GM12865 (cell line): Measurements from ENCODE around the gene PGM5.
"Not testable (repeated sequence)": the region's sequence is repeated elsewhere in the genome, so short reads cannot be mapped to it uniquely, and the experiment has no call there.

Experiments
- DNase-seq: peaks from one replicate; pipeline ENCODE4 v3.0.0; 2010; ENCODE audit warnings: low read depth
- H3K4me3 ChIP-seq: 2 replicates; pipeline ENCODE4 v1.5.1; 2011; ENCODE audit warnings: mild to moderate bottlenecking, low read depth, low read length, control low read depth

Gene PGM5

GRCh38 chr9:68356380-68357118 is at the start of gene PGM5:
Gene PGM5 (plus strand): TSS chr9:68356611. CDS start chr9:68357128, 517 bp downstream.
- not testable (repeated sequence) for DNase-seq
- peak within 1 kb of the TSS; percentile 33 for H3K4me3 ChIP-seq

- not testable (repeated sequence) for H3K4me3 ChIP-seq, DNase-seq
These were observed 49.3 kb upstream of the PGM5 start for GRCh38 chr9:68307127-68307526.

- H3K4me3 ChIP-seq, DNase-seq: not testable (repeated sequence)
These were observed 48.8 kb upstream of the PGM5 start for GRCh38 chr9:68307654-68308053.

GRCh38 chr9:68311208-68311607 is 45.2 kb upstream of the PGM5 start:
- DNase-seq, H3K4me3 ChIP-seq: not testable (repeated sequence)

- H3K4me3 ChIP-seq, DNase-seq: not testable (repeated sequence)
These were observed 38.2 kb upstream of the PGM5 start for GRCh38 chr9:68318209-68318608.

GRCh38 chr9:68323749-68324148 is 32.7 kb upstream of the PGM5 start:
- not testable (repeated sequence) for H3K4me3 ChIP-seq, DNase-seq

GRCh38 chr9:68324518-68324917 is 31.9 kb upstream of the PGM5 start:
- not testable (repeated sequence) for H3K4me3 ChIP-seq, DNase-seq

GRCh38 chr9:68329106-68329505 is 27.3 kb upstream of the PGM5 start:
- not testable (repeated sequence) for H3K4me3 ChIP-seq, DNase-seq

- H3K4me3 ChIP-seq, DNase-seq: not testable (repeated sequence)
These were observed 25.8 kb upstream of the PGM5 start for GRCh38 chr9:68330531-68331173.

- not testable (repeated sequence) for H3K4me3 ChIP-seq, DNase-seq
These were observed 24.3 kb upstream of the PGM5 start for GRCh38 chr9:68332122-68332521.

GRCh38 chr9:68335935-68336334 is 20.5 kb upstream of the PGM5 start:
- H3K4me3 ChIP-seq, DNase-seq: not testable (repeated sequence)

- not testable (repeated sequence) for DNase-seq, H3K4me3 ChIP-seq
These were observed 19.6 kb upstream of the PGM5 start for GRCh38 chr9:68336639-68337339.

GRCh38 chr9:68338000-68338399 is 18.4 kb upstream of the PGM5 start:
- DNase-seq: not testable (repeated sequence)

GRCh38 chr9:68342265-68343025 is 14.0 kb upstream of the PGM5 start:
- H3K4me3 ChIP-seq, DNase-seq: not testable (repeated sequence)

More at GRCh38 chr9:68338000-68338399, 18.4 kb upstream of the PGM5 start:
- H3K4me3 ChIP-seq: not testable (repeated sequence)

- DNase-seq, H3K4me3 ChIP-seq: not testable (repeated sequence)
These were observed 13.2 kb upstream of the PGM5 start for GRCh38 chr9:68343242-68343641.

- DNase-seq, H3K4me3 ChIP-seq: not testable (repeated sequence)
These were observed 12.4 kb upstream of the PGM5 start for GRCh38 chr9:68343992-68344391.

GRCh38 chr9:68351689-68352088 is 4.7 kb upstream of the PGM5 start:
- DNase-seq, H3K4me3 ChIP-seq: not testable (repeated sequence)

- not testable (repeated sequence) for DNase-seq, H3K4me3 ChIP-seq
These were observed 425 bp upstream of the PGM5 start for GRCh38 chr9:68355993-68356379.

GRCh38 chr9:68357119-68357714 is 806 bp downstream of the PGM5 start:
- not testable (repeated sequence) for H3K4me3 ChIP-seq, DNase-seq
